Caco-2 (cell line): ENCODE data around the gene PLXNA2. TPM values are rescaled to one million over a fixed set of nuclear protein-coding genes. Genes with fewer than 3 reads are reported as not detected.

Source experiments
- BruUV-seq: library from RNA; stranded (reverse); fragments of 400-500 nt; replicated peaks from 2 replicates; lab custom pipeline; 2021; lab: Mats Ljungman, UMichigan
- CTCF ChIA-PET: fragments of 300-600 bp; sonication (Branson Sonifier 250); formaldehyde crosslinking; loops from one replicate; lab custom pipeline; 2022; ENCODE audit warnings: antibody characterized with exemption; lab: Charles Lee
- POLR2A ChIA-PET: fragments of 300-600 bp; sonication (Branson Sonifier 250); formaldehyde crosslinking; loops from one replicate; lab custom pipeline; 2022; ENCODE audit warnings: antibody characterized with exemption; lab: Charles Lee
- DNase-seq, 2 experiments: peaks; one replicate each; pipeline versions ENCODE4 v3.0.0 to v3.0.0-alpha.2; 2020 to 2022
- H3K27me3 ChIP-seq: replicated peaks from 2 replicates; pipeline ENCODE4 v1.6.0; 2011; ENCODE audit warnings: low read length; ENCODE audit not compliant: control insufficient read depth, insufficient read depth
- H3K36me3 ChIP-seq: 2 replicates; pipeline ENCODE4 v1.5.1; 2011; ENCODE audit warnings: low read length; ENCODE audit not compliant: control insufficient read depth, insufficient read depth
- H3K4me1 ChIP-seq: fragments of 250-450 bp; sonication (Bioruptor Pico); 2 replicates; pipeline ENCODE4 v1.5.1; 2020; ENCODE audit warnings: mild to moderate bottlenecking
- H3K4me3 ChIP-seq: 2 replicates; pipeline ENCODE4 v1.5.1; 2011; ENCODE audit warnings: low read depth, mild to moderate bottlenecking, control low read depth, low read length
- H3K9me3 ChIP-seq: fragments of 250-450 bp; sonication (Bioruptor Pico); 2 replicates; pipeline ENCODE4 v1.5.1; 2020; ENCODE audit warnings: mild to moderate bottlenecking, moderate library complexity
- H3K27ac Mint-ChIP-seq: one replicate; pipeline ENCODE4 v1.8.0; 2022; ENCODE audit warnings: mixed read lengths; ENCODE audit not compliant: unreplicated experiment
- H3K27me3 Mint-ChIP-seq: one replicate; pipeline ENCODE4 v1.8.0; 2022; ENCODE audit warnings: mixed read lengths; ENCODE audit not compliant: insufficient read depth, unreplicated experiment
- H3K36me3 Mint-ChIP-seq: one replicate; pipeline ENCODE4 v1.8.0; 2022; ENCODE audit warnings: mild to moderate bottlenecking, mixed read lengths; ENCODE audit not compliant: insufficient read depth, unreplicated experiment
- H3K4me1 Mint-ChIP-seq: one replicate; pipeline ENCODE4 v1.8.0; 2022; ENCODE audit warnings: low read depth, mixed read lengths; ENCODE audit not compliant: unreplicated experiment
- H3K4me3 Mint-ChIP-seq: one replicate; pipeline ENCODE4 v1.8.0; 2022; ENCODE audit warnings: mild to moderate bottlenecking, moderate library complexity, mixed read lengths; ENCODE audit not compliant: unreplicated experiment
- H3K9me3 Mint-ChIP-seq: one replicate; pipeline ENCODE4 v1.8.0; 2022; ENCODE audit warnings: mixed read lengths; ENCODE audit not compliant: unreplicated experiment
- intact Hi-C: fragments of 100-400 bp; cut with micrococcal nuclease; formaldehyde crosslinking; loops from one replicate; pipeline ENCODE4 v1.10.0; 2022; ENCODE audit not compliant: unreplicated experiment
- total RNA-seq: library from RNA; stranded (reverse); gene quantifications from 2 replicates; pipeline ENCODE4 v1.2.3, GENCODE V29; 2022
- TF ChIP-seq, protein P1 (sequence below), 2 experiments: fragments of 200-600 bp in 1 of 2; IDR thresholded peaks; 1 replicate in 1 of 2; 2 replicates in 1 of 2; pipeline versions ENCODE4 v1.5.1 to v1.8.0; 2011 to 2022; ENCODE audit warnings: antibody characterized with exemption in 1 of 2, control low read depth in 1 of 2, inconsistent platforms in 1 of 2, low read depth in 1 of 2, low read length in 1 of 2, mild to moderate bottlenecking in 1 of 2, moderate library complexity in 1 of 2; ENCODE audit not compliant: insufficient read depth in 1 of 2, severe bottlenecking in 1 of 2, unreplicated experiment in 1 of 2

The PLXNA2 gene
- total RNA-seq, 1 experiment from 2014 or later: 3.2 TPM

DNA sequence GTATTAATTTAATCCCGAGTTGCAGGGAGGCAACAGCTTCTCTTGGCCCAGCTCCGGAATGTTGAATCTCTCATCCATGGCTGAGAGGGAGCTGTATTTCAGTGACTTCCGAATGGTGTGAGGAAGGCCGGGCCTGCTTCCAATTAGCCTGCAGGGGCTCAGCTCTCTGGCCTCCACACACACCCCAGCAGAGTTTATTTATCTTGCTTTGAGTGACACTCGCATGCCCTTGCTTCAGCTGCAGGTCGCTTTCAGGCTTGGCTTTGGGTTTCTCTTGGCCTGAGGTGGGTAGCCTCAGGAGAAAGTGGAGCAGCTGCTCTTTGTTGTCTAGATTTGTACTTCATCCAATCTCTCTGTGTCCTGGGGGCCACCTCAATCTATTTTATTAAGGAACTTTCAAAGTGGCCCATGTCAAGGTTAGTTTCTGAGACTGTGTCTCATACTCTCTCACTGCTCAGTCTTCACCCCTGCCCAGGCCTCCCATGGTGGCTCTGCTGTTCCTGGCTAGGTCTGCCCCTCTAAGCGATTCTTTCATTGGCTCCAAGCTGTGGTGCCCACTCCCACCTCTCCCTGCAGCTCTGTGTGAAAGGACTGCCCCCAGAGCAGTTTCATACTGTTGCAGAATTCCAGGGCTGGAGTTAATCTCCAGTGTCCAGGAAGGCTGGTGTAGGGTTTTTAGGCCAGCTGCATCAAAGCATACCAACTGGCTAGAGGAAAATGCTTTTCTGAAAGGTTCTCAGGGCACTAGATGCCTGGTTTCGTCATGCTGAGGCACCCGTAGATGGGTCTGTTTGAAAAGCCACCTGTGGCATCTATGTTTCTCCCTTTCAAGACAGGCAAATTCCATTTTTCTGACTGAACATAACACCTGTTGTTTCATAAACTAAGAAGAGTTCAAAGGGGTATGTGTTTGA, 153.5 kb downstream of the PLXNA2 start:
- Histone ChIP-seq H3K4me1 (no peaks in the 10 kb centered on the region), H3K4me3 (no peak overlapping the region), H3K36me3 (no peaks in the 10 kb centered on the region), H3K27me3 (no peaks in the 10 kb centered on the region; the same call in 1 of the 2 replicates), H3K9me3 (no peaks in the 10 kb centered on the region)
- H3K27me3 Mint-ChIP-seq: no peaks in the 10 kb centered on the region
- ChIA-PET CTCF (interaction anchor here (0.7 to 1.0 kb wide), 2 partner anchors 35 to 161 kb away, joined by 3 to 4 read pairs; no protein-coding TSS in a partner anchor), POLR2A (no interaction called here)
- no peaks in the 10 kb centered on the region for H3K9me3 Mint-ChIP-seq
- intact Hi-C loops: no loop called here
- H3K4me1 Mint-ChIP-seq: no peaks in the 10 kb centered on the region
- TF ChIP-seq, protein P1, sequence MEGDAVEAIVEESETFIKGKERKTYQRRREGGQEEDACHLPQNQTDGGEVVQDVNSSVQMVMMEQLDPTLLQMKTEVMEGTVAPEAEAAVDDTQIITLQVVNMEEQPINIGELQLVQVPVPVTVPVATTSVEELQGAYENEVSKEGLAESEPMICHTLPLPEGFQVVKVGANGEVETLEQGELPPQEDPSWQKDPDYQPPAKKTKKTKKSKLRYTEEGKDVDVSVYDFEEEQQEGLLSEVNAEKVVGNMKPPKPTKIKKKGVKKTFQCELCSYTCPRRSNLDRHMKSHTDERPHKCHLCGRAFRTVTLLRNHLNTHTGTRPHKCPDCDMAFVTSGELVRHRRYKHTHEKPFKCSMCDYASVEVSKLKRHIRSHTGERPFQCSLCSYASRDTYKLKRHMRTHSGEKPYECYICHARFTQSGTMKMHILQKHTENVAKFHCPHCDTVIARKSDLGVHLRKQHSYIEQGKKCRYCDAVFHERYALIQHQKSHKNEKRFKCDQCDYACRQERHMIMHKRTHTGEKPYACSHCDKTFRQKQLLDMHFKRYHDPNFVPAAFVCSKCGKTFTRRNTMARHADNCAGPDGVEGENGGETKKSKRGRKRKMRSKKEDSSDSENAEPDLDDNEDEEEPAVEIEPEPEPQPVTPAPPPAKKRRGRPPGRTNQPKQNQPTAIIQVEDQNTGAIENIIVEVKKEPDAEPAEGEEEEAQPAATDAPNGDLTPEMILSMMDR (IDR thresholded peaks at IDR 0.05; ENCODE audit: insufficient read depth in 1 of 2, low read depth in 1 of 2, low read length in 1 of 2, severe bottlenecking in 1 of 2, unreplicated experiment in 1 of 2): no peak
- H3K4me3 Mint-ChIP-seq: no peak overlapping the region
- no peak for DNase-seq
- no TSS peak for BruUV-seq
- no peak overlapping the region for H3K27ac Mint-ChIP-seq
- no peaks in the 10 kb centered on the region for H3K36me3 Mint-ChIP-seq

DNA sequence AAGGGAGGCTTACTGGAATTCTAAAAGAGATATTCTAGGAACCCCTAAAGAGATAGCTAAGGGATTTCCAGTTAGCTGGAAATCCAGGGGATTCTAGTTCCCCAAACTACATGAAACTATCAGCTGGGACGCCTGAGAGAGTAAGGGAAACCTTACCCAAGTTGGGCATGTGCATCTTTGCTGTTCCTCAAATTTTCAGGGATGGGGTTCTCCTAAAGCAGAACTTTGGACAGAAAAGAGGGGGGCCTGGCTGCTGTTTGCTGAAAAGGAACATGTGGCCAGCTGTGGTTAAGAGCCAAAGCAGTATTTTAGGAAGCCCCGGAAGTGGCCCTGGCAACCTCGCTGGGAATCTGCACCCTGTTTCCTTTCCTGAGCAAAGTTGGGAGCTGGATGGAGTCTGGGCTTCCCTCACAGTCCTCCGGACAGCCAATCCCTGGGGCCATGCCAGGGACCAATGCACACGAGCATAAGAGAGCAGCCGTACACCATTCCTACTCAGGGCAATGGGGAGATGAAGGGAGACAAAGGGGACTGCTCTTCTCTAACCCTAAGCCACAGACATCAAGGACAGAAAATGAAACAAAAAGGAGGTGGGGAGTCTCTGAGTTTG, 154.3 kb downstream of the PLXNA2 start:
- Mint-ChIP-seq H3K4me3 (no peak overlapping the region), H3K4me1 (no peaks in the 10 kb centered on the region), H3K27ac (no peak overlapping the region), H3K36me3 (no peaks in the 10 kb centered on the region), H3K27me3 (no peaks in the 10 kb centered on the region), H3K9me3 (no peaks in the 10 kb centered on the region)
- CTCF ChIA-PET: interaction anchor here (0.7 to 1.0 kb wide), 2 partner anchors 34 to 162 kb away, joined by 3 to 4 read pairs; no protein-coding TSS in a partner anchor
- Histone ChIP-seq H3K27me3 (no peaks in the 10 kb centered on the region; the same call in 1 of the 2 replicates), H3K9me3 (no peaks in the 10 kb centered on the region), H3K4me3 (no peak overlapping the region), H3K4me1 (no peaks in the 10 kb centered on the region), H3K36me3 (no peaks in the 10 kb centered on the region)
- intact Hi-C loops: no loop called here
- TF ChIP-seq, protein P1 (IDR thresholded peaks at IDR 0.05; ENCODE audit: insufficient read depth in 1 of 2, low read depth in 1 of 2, low read length in 1 of 2, severe bottlenecking in 1 of 2, unreplicated experiment in 1 of 2): no peak
- POLR2A ChIA-PET: no interaction called here
- DNase-seq: no peak
- no TSS peak for BruUV-seq

DNA sequence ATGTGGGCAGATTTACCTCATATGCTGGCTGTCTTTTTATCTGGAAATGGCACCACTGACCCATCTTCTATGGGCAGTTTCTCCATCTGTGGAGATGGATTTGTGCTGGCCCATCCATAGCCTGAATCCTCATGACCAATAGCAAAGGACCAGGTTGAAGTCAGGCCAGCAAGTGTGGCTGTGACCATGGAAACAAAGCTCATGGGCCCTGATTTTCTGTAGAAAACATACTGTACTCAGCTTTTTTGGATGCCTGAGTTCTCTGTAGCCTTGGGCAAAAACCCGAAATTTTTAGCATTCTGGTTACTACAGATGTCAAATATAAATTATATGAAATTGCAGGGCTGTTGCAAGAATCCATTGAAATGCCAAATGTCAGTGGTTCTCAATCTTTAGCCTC, 155.0 kb downstream of the PLXNA2 start:
- no peaks in the 10 kb centered on the region for H3K4me1 Mint-ChIP-seq
- POLR2A ChIA-PET: no interaction called here
- no peaks in the 10 kb centered on the region for H3K9me3 Mint-ChIP-seq
- Histone ChIP-seq H3K9me3 (no peaks in the 10 kb centered on the region), H3K4me1 (no peaks in the 10 kb centered on the region), H3K27me3 (no peaks in the 10 kb centered on the region; the same call in 1 of the 2 replicates), H3K4me3 (no peak overlapping the region), H3K36me3 (no peaks in the 10 kb centered on the region)
- no peaks in the 10 kb centered on the region for H3K27me3 Mint-ChIP-seq
- TF ChIP-seq, protein P1 (IDR thresholded peaks at IDR 0.05; ENCODE audit: insufficient read depth in 1 of 2, low read depth in 1 of 2, low read length in 1 of 2, severe bottlenecking in 1 of 2, unreplicated experiment in 1 of 2): no peak
- BruUV-seq: no TSS peak
- H3K36me3 Mint-ChIP-seq: no peaks in the 10 kb centered on the region
- no peak for DNase-seq
- CTCF ChIA-PET: no interaction called here
- H3K4me3 Mint-ChIP-seq: no peak overlapping the region
- no peak overlapping the region for H3K27ac Mint-ChIP-seq
- intact Hi-C loops: no loop called here
